HG03575 (cell line): ENCODE results near the gene DRG2.

Experiments
- ATAC-seq: cut with Tn5 transposase; IDR thresholded peaks from one replicate; pipeline ENCODE4 v1.9.1; 2021; ENCODE audit not compliant: unreplicated experiment, insufficient number of reproducible peaks, low FRiP score; ENCODE audit errors: extremely low read depth

DRG2 gene

DNA sequence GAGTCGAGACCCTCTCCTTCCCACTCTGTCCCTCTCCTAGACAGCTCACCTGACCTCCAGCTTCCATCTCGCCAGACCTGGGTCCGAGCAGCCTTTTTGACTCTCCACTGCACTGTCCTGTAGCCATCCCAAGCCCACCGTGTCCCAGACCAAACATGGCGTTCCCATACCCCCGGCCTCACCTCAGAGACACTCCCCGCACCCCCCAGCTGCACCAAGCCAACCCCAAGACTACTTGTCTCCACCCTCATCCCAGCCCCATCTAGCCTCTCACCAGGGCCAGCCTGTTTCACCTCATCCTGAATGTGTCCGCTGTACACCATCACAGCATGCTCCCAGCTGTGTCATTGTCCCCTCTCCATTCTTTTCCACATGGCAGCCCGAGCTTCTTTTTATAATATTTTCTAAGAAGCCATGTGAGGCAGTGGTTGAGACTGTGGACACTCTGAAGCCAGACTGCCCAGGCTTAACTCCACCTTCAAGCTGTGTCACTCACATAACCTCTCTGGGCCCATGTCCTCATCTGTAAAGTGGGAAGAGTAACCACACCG lies 22.3 kb downstream of the DRG2 start:
- ATAC-seq: no peak

- no peak for ATAC-seq
Observed at GRCh38 chr17:18110636-18111145, 22.9 kb downstream of the DRG2 start.

DNA sequence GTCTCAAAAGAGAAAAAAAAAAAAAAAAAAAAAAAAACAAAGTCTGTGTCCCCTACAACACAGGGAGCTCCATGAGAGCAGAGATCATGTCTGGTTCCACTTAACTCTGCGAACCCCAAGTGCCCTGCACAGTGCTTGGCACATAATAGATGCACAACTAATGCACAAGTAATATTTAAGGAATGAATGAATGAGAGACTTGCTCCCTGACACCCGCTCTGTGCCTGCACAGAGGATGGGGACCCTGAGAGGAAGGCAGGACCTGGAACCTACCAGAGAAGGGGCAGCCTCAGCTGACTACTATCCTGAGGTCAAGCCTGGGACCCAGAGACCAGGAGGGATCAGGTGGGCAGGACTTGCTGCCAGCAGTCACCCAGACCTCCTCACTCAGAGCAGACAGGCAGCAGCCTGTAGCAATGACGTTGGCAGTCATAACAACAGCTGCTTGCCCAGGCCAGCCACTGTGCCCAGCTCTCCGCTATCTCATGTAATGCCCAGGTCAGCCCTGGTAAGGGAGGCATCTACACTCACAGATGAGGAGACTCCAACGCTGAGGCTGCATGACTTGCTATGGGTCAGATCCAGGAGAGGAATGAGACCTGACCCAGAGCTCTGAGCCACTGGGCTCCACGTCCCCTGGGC lies 23.7 kb downstream of the DRG2 start:
- ATAC-seq: no peak

- ATAC-seq: no peak
Observed at GRCh38 chr17:18115517-18115916, 27.8 kb downstream of the DRG2 start.

- ATAC-seq: no peak
Observed at GRCh38 chr17:18116078-18116477, 28.3 kb downstream of the DRG2 start.

GRCh38 chr17:18117533-18117932 lies 29.8 kb downstream of the DRG2 start:
- no peak for ATAC-seq

DNA sequence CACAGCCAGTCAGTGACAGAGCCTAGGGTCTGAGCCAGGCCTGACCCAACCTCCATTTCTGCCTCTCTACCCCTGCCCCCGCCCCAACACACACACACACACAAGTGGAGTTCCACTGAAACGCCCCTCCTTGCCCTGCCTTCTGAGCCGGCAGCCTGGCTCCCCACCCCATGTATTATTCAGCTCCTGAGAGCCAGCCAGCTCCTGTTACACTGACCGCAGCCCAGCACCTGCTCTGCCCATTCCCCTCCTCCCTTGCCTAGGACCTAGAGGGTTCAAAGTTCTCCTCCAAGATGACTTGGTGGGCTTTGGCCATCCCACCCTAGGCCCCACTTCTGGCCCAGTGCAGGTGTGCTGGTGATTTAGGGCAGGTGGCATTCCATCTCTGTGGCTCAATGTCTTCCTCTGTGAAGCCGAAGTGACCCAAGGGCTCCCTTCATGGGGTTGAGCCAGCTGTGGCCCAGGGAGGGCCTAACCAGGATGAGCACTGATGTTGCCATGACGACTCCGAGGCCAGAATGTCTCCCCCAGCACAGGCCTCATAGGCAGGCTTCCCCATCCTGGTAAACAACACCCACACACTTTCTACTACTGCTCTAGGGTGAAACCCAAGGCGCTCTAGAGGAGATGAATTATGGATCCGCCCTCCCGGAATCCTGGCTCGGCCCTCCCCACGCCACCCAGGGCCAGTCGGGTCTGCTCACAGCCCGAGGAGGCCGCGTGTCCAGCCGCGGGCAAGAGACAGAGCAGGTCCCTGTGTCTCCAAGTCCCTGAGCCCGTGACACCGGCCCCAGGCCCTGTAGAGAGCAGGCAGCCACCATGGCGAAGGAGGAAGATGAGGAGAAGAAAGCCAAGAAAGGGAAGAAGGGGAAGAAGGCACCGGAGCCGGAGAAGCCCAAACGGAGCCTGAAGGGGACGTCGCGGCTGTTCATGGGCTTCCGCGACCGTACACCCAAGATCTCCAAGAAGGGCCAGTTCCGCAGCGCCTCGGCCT lies 30.5 kb downstream of the DRG2 start:
- ATAC-seq: no peak

DNA sequence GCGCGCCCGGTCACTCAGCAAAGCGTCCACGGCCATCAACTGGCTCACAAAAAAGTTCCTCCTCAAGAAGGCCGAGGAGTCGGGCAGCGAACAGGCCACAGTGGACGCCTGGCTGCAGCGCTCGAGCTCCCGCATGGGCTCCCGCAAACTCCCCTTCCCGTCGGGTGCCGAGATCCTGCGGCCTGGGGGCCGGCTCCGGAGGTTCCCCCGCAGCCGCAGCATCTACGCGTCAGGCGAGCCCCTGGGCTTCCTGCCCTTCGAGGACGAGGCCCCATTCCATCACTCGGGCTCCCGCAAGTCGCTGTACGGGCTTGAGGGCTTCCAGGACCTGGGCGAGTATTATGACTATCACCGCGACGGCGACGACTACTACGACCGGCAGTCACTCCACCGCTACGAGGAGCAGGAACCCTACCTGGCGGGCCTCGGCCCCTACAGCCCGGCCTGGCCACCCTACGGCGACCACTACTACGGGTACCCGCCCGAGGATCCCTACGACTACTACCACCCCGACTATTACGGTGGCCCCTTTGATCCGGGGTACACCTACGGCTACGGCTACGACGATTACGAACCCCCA lies 31.5 kb downstream of the DRG2 start:
- no peak for ATAC-seq

DNA sequence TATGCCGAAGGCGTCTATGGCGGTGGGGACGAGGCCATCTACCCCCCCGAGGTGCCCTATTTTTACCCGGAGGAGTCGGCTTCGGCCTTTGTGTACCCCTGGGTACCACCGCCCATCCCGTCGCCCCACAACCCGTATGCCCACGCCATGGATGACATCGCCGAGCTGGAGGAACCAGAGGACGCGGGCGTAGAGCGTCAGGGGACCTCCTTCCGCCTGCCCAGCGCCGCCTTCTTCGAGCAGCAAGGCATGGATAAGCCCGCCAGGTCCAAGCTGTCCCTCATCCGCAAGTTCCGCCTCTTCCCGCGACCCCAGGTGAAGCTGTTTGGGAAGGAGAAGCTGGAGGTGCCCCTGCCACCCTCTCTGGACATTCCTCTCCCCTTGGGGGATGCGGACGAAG lies 32.2 kb downstream of the DRG2 start:
- ATAC-seq: no peak

DNA sequence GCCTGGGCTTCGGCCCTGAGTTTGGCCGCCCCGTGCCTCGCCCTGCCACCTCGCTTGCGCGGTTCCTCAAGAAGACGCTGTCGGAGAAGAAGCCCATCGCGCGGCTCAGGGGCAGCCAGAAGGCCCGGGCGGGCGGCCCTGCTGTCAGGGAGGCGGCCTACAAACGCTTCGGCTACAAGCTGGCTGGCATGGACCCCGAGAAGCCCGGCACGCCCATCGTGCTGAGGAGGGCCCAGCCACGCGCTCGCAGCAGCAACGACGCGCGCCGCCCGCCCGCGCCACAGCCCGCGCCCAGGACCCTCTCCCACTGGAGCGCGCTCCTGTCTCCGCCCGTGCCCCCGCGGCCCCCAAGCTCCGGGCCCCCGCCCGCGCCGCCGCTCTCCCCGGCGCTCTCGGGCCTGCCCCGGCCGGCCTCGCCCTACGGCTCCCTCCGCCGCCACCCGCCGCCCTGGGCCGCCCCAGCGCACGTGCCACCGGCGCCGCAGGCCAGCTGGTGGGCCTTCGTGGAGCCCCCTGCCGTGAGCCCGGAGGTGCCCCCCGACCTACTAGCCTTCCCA lies 32.8 kb downstream of the DRG2 start:
- ATAC-seq: no peak

- no peak for ATAC-seq
Observed at GRCh38 chr17:18121144-18121910, 33.6 kb downstream of the DRG2 start.

GRCh38 chr17:18122990-18123753 lies 35.4 kb downstream of the DRG2 start:
- ATAC-seq: no peak

DNA sequence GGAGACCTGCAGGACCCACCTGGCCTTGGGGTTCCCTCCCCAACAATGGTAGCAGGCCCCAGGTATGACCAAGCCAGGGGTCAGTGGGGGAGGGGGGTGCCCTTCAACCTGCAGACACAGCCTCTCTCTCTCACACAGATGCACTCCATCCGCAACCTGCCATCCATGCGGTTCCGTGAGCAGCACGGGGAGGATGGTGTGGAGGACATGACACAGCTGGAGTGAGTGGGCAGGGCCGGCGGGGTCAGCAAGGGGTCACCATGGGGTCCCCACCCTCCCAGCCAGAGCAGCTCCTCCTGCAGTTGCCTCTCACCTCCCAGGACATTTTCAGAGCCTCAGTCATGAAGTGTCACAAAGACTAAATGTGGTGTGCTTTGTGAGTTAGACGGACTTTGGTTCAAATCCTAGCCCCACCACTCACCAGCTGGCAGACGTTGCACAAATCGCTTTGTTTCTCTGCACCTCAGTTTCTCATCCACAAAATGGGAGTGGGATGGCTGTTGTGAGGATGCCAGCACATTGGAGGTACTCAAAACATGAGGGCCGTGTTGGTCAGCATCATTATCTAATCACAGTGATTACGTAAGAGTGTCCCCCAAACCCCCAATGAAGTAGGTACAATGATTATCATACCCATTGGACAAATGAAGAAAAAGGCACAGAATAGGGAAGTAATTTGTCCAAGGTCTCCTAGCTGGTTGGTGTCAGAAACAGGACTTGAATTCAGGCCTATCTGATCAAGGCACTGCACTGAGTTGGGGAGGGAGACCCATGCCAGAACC lies 36.8 kb downstream of the DRG2 start:
- no peak for ATAC-seq

DNA sequence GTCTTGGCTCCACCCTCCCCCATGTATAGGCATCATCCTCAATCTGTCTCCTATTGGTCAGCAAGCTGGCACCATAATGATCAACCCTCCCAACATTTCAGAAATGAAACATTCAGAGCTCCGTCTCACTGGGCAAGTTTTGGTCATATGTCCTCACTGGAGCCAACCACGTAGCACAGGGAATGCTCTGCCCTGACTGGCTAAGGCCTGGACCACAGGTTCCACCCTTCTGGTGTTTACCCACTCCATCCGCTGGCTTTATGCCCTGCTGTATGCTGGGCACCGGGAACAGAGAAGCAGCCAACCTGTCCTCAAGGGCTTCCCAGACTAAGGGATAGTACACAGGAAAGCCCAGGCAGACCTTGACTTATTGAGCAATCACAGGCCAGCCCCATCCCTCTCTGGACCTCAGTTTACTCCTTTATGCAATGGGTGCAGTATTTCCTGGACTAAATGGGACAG lies 41.3 kb downstream of the DRG2 start:
- no peak for ATAC-seq

- ATAC-seq: no peak
Observed at GRCh38 chr17:18132711-18133110, 45.0 kb downstream of the DRG2 start.

DNA sequence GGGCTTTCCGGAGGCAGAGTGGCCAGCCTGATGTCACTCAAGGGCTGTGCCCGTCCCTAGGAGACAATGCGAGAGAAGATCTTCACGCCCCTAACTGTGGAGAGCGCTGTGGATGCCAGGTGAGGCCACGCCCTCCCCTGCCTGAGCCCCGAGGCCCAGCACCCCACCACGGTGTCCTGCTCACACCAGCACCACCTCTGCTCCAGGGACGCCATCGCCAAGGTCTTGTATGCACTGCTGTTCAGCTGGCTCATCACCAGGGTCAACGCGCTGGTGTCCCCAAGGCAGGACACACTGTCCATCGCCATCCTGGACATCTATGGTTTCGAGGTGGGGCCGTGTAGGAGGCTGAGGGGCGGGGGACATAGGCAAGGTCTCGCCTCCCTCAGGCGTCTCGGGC lies 48.6 kb downstream of the DRG2 start:
- no peak for ATAC-seq
